ENCODE measurements around the gene RTKN.

RTKN gene

DNA sequence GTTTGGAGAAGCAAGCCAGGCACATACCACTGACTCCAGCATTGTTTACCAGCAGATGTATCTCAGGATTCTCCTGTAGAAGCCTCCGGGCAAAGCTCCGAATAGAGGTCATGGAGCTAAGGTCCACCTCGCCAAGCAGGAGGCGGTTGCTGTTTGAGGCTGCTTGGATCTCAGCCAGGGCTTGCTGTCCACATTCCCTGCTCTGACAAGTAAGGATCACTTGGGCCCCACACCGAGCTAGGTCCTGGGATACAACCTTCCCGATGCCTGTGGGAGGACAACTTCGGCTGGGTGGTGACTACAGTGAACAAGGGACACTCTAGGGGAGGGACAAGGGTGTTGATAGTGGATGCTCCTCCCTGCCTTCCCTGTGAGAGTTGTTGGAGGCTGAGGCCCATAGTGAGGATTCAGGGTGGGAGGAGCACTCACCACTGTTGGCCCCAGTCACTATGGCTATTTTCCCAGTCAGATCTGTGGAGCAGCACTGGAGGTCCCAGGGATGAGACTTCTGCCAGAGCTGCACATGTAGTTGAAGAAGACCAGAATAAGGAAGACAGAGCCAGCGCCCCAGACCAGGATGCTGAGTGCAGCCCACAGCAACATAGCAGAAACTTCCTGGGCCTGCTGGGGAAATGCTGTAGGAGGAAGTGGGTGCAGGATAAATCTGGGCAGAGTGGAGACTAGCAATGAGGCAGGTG is 28.6 kb downstream of the RTKN start:
- no peak for DNase-seq (ENCODE audit: insufficient read length, low spot score)
- no peak for FAIRE-seq
- TF ChIP-seq, protein P1, sequence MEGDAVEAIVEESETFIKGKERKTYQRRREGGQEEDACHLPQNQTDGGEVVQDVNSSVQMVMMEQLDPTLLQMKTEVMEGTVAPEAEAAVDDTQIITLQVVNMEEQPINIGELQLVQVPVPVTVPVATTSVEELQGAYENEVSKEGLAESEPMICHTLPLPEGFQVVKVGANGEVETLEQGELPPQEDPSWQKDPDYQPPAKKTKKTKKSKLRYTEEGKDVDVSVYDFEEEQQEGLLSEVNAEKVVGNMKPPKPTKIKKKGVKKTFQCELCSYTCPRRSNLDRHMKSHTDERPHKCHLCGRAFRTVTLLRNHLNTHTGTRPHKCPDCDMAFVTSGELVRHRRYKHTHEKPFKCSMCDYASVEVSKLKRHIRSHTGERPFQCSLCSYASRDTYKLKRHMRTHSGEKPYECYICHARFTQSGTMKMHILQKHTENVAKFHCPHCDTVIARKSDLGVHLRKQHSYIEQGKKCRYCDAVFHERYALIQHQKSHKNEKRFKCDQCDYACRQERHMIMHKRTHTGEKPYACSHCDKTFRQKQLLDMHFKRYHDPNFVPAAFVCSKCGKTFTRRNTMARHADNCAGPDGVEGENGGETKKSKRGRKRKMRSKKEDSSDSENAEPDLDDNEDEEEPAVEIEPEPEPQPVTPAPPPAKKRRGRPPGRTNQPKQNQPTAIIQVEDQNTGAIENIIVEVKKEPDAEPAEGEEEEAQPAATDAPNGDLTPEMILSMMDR (IDR thresholded peaks at IDR 0.05; ENCODE audit: insufficient read depth, missing control alignments): no peak

DNA sequence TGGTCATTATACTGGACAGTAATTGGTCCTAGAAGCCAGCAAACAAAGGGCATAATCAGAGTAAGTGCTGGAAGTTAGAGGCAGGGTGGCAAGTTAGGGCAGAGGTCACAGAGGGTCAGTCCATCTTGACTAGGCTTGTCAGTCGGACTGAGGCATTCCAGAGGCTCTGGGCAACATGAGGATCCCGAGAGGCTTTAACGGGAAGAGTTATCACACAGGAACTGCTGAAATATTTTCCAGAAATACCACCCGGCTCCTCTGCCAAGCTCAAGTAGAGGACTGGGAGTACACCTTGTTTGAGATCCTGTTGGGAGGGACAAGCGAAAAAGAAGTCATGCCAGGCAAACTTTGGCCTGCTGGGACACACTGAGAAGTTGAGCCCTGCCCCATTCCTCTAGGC is 34.1 kb downstream of the RTKN start:
- TF ChIP-seq, protein P1 (IDR thresholded peaks at IDR 0.05; ENCODE audit: insufficient read depth, missing control alignments): no peak
- DNase-seq (ENCODE audit: insufficient read length, low spot score) (no peak), FAIRE-seq (no peak)

DNA sequence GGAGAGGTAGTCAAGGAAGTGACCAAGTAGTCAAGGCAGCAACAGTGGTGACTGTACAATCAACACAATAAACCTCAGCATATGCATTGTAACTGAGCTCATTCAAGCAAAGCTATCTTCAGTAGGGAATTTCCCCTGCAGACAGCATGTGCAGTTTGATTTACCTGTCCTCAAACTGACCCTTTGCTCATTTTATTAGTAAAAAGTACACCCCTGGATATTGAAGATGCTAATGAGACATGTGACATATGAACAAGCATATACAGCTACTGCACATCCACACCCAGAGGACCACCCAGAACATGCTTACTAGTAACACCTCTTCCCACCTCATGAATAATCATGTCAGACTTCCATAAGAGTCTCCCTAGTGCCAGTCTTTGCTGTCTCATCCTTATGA is 35.7 kb downstream of the RTKN start:
- TF ChIP-seq, protein P1 (IDR thresholded peaks at IDR 0.05; ENCODE audit: insufficient read depth, missing control alignments): no peak
- FAIRE-seq (no peak), DNase-seq (ENCODE audit: insufficient read length, low spot score) (no peak)

DNA sequence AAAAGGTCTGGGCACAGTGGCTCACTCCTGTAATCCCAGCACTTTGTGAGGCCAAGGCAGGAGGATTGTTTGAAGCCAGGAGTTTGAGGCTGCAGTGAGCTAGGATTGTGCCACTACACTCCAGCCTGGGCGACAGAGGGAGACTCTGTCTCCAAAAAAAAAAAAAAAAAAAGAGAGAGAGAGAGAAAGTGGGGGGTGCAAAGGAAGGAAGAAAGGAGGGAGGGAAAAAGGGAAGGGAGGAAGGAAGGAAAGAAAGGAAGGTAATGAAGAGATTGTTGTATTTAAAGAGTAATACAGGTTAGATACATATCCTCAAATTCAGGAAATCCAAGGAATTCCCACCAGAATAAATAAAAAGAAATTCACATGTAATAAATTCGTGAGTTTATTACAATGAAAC is 39.8 kb downstream of the RTKN start:
- DNase-seq (ENCODE audit: insufficient read length, low spot score) (no peak), FAIRE-seq (no peak)
- TF ChIP-seq, protein P1 (IDR thresholded peaks at IDR 0.05; ENCODE audit: insufficient read depth, missing control alignments): no peak

DNA sequence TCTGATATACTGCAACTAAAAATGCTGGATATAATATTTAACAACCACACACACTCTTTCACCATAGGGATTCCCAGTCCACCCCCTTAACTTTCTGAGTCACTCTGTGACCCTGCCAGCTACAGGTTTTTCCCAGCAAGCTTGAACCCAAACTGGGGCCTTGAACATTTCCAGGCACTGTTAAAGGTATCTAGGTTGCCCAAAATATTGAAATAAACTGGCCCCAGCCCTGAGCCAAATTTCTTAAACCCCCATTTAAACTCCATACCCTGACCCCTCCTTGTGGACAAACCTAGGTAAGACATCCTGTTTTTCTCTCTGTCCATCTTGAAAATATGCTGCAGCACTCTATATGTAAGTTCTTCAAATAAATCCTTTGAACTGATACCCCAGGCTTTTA is 42.0 kb downstream of the RTKN start:
- FAIRE-seq (no peak), DNase-seq (ENCODE audit: insufficient read length, low spot score) (no peak)
- TF ChIP-seq, protein P1 (IDR thresholded peaks at IDR 0.05; ENCODE audit: insufficient read depth, missing control alignments): peak; percentile 41

DNA sequence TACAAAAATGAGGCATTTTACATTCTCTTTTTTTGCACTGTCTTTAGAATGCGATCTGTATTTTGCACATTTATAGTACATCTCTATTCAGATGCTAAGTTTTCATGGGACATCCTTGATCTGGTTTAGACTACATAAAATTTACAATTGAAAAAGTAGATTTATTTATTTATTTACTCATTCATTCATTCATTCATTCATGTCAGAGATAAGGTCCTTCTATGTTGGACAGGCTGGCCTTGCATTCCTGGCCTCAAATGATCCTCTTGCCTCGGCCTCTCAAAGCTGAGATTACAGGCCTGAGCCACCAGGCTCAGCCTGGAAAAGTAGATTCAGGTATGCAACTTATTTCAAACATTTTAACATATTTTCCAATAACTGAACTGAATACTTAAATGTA is 45.6 kb downstream of the RTKN start:
- TF ChIP-seq, protein P1 (IDR thresholded peaks at IDR 0.05; ENCODE audit: insufficient read depth, missing control alignments): no peak
- DNase-seq (ENCODE audit: insufficient read length, low spot score) (no peak), FAIRE-seq (no peak)

DNA sequence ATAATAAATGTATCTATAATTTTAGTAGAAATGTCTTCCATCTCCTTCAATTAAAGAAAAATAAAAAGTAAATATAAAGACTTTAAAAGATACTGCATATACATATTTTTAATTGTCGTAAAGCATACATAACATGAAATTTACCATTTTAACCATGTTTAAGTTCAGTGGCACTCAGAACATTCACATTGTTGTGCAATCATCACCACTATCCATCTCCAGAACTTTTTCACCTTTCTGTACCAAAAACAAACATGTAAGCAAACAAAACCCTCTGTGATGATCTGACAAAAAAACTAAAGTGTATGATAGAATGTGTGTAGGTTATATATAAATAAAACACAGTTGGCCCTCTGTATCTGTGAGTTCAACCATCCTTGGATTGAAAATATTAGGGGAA is 48.2 kb downstream of the RTKN start:
- TF ChIP-seq, protein P1 (IDR thresholded peaks at IDR 0.05; ENCODE audit: insufficient read depth, missing control alignments): no peak
- DNase-seq (ENCODE audit: insufficient read length, low spot score): no peak
- FAIRE-seq: no peak
